Hepatocyte (in vitro differentiated cells): ENCODE measurements around the gene ENGASE.

ENCODE experiments used
- EZH2 ChIP-seq: fragments of 200-600 bp; sonication (generic); IDR thresholded peaks from 2 replicates; pipeline ENCODE4 v1.6.1; 2016; ENCODE audit warnings: antibody characterized with exemption, mild to moderate bottlenecking, borderline replicate concordance
- EZH2phosphoT487 ChIP-seq: fragments of 200-600 bp; sonication (generic); IDR thresholded peaks from one replicate; pipeline ENCODE4 v1.6.1; 2018; ENCODE audit warnings: antibody characterized with exemption, mild to moderate bottlenecking, low read depth, moderate library complexity; ENCODE audit not compliant: unreplicated experiment, severe bottlenecking
- TF ChIP-seq, protein P1 (sequence below): fragments of 200-600 bp; sonication (generic); IDR thresholded peaks from 2 replicates; pipeline ENCODE4 v1.5.1; 2016; ENCODE audit warnings: antibody characterized with exemption, mild to moderate bottlenecking; ENCODE audit not compliant: poor library complexity

DNA sequence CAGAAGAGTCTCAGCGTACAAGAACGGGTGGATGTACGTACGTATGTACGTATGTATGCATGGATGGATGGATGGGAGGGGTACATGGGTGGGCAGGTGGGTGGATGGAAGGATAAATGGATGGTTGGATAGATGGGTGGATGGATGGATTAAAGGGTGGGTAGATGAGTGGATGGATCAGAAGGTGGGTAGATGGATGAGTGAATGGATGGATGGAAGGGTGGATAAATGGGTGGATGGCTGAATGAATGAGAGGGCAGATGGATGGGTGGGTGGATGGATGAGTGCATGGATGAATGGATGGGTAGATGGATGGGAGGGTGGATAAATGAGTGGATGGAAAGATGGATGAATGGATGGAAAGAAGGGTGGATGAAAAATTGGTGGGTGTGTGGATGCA, 45.6 kb downstream of the ENGASE start:
- TF ChIP-seq, protein P1, sequence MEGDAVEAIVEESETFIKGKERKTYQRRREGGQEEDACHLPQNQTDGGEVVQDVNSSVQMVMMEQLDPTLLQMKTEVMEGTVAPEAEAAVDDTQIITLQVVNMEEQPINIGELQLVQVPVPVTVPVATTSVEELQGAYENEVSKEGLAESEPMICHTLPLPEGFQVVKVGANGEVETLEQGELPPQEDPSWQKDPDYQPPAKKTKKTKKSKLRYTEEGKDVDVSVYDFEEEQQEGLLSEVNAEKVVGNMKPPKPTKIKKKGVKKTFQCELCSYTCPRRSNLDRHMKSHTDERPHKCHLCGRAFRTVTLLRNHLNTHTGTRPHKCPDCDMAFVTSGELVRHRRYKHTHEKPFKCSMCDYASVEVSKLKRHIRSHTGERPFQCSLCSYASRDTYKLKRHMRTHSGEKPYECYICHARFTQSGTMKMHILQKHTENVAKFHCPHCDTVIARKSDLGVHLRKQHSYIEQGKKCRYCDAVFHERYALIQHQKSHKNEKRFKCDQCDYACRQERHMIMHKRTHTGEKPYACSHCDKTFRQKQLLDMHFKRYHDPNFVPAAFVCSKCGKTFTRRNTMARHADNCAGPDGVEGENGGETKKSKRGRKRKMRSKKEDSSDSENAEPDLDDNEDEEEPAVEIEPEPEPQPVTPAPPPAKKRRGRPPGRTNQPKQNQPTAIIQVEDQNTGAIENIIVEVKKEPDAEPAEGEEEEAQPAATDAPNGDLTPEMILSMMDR: no peak
- TF ChIP-seq EZH2 (no peak), EZH2phosphoT487 (no peak)
